ENCODE data around the gene PRH2. TPM values are rescaled to one million over a fixed set of nuclear protein-coding genes. Genes with fewer than 3 reads are reported as not detected.

The PRH2 gene
- total and polyA plus RNA-seq, 2 experiments from 2014 or later = 0.36 to 0.69 TPM

DNA sequence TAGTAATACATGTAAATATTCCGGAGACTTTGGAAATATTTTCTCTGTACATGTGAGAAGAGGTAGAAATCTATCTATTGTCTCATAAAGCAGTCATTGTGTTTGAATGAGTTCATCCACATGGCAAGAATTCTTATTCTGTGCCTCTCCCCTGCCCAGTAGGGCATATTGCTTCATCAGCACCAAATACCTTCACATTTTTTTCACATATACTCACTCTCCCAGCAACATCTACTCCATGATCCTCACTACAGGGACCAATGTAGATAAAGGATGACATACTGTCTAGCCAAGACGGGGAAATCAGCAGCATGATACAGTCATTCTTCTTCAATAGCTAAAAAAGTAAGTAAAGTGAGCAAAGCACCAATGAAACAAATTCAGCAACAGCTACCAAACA is 11.4 kb downstream of the PRH2 start:
- no peaks in the 10 kb centered on the region for H3K27me3 ChIP-seq (ENCODE audit: insufficient read depth)
- no peak overlapping the region for H3K4me2 ChIP-seq
- DNase-seq (ENCODE audit: low spot score) (no peak), ATAC-seq (no peak)
- no peak for TF ChIP-seq CREB1 (CRISPR knock-in tag; IDR thresholded peaks at IDR 0.05; ENCODE audit: low read depth)
- Mint-ChIP-seq H3K27ac (no peak overlapping the region), H3K36me3 (ENCODE audit: low read depth) (peaks cover 24% of the 10 kb centered on the region), H3K4me1 (peaks cover 27% of the 10 kb centered on the region), H3K9me3 (peaks cover 26% of the 10 kb centered on the region), H3K27me3 (ENCODE audit: insufficient read depth, low read depth, poor library complexity) (peaks cover 2% of the 10 kb centered on the region), H3K4me3 (no peak overlapping the region)
- H3F3A ChIP-seq (replicated peaks; ENCODE audit: low read depth) = no peaks in the 10 kb centered on the region
- no peaks in the 10 kb centered on the region for H3K4me1 ChIP-seq (ENCODE audit: insufficient read depth)
- H3K9me2 ChIP-seq (ENCODE audit: insufficient read depth) = no peaks in the 10 kb centered on the region
- no peaks in the 10 kb centered on the region for H4K20me1 ChIP-seq (replicated peaks; ENCODE audit: insufficient read depth)
- H3K36me3 ChIP-seq (ENCODE audit: insufficient read depth) = 0 out of 2 replicates have a peak, but pooled peaks cover 2% of the 10 kb centered on the region
- no peak overlapping the region for H2AFZ ChIP-seq
- no peak overlapping the region for H3K27ac ChIP-seq (ENCODE audit: low read depth)
- H3K79me2 ChIP-seq (replicated peaks; ENCODE audit: insufficient read depth) = no peaks in the 10 kb centered on the region
- no peak overlapping the region for H3K4me3 ChIP-seq

DNA sequence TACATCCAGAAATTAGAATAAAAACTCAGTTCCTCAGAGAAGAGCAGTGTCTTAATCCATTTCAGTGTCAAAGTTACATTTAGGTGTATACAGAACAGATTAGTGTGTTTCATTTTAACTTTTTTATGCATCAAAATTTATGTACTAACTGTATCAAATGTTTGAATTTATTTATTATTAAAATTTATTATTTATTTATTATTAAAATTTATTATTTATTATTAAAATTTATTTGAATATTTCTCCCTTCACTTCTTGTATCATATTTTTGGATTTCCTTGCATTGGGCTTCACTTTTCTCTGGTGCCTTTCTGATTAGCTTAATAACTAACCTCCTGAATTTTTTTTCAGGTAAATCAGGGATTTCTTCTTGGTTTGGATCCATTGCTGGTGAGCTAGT is 12.3 kb downstream of the PRH2 start:
- Histone ChIP-seq H3K4me3 (no peak overlapping the region), H3K4me2 (no peak overlapping the region), H3K79me2 (replicated peaks; ENCODE audit: insufficient read depth) (no peaks in the 10 kb centered on the region), H3K27me3 (ENCODE audit: insufficient read depth) (no peaks in the 10 kb centered on the region), H3K9me2 (ENCODE audit: insufficient read depth) (no peaks in the 10 kb centered on the region), H3K27ac (ENCODE audit: low read depth) (no peak overlapping the region), H4K20me1 (replicated peaks; ENCODE audit: insufficient read depth) (no peaks in the 10 kb centered on the region), H3K36me3 (ENCODE audit: insufficient read depth) (peaks cover 8% of the 10 kb centered on the region; the same call in 1 of the 2 replicates), H2AFZ (no peak overlapping the region), H3F3A (replicated peaks; ENCODE audit: low read depth) (no peaks in the 10 kb centered on the region), H3K4me1 (ENCODE audit: insufficient read depth) (no peaks in the 10 kb centered on the region)
- Mint-ChIP-seq H3K4me3 (no peak overlapping the region), H3K4me1 (peaks cover 20% of the 10 kb centered on the region), H3K9me3 (peaks cover 36% of the 10 kb centered on the region), H3K27me3 (ENCODE audit: insufficient read depth, low read depth, poor library complexity) (peaks cover 3% of the 10 kb centered on the region), H3K27ac (no peak overlapping the region), H3K36me3 (ENCODE audit: low read depth) (peaks cover 34% of the 10 kb centered on the region)
- no peak for ATAC-seq
- no peak for DNase-seq (ENCODE audit: low spot score)
- TF ChIP-seq STAT1 (IDR thresholded peaks at IDR 0.05; ENCODE audit: unreplicated experiment) = no peak
- TF ChIP-seq, protein P1, sequence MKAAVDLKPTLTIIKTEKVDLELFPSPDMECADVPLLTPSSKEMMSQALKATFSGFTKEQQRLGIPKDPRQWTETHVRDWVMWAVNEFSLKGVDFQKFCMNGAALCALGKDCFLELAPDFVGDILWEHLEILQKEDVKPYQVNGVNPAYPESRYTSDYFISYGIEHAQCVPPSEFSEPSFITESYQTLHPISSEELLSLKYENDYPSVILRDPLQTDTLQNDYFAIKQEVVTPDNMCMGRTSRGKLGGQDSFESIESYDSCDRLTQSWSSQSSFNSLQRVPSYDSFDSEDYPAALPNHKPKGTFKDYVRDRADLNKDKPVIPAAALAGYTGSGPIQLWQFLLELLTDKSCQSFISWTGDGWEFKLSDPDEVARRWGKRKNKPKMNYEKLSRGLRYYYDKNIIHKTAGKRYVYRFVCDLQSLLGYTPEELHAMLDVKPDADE (IDR thresholded peaks at IDR 0.05) = no peak
- TF ChIP-seq POLR2AphosphoS5 (IDR thresholded peaks at IDR 0.05; ENCODE audit: low read depth) = no peak
- TF ChIP-seq CREB1 (CRISPR knock-in tag; IDR thresholded peaks at IDR 0.05; ENCODE audit: low read depth) = no peak
- TF ChIP-seq EZH2 (IDR thresholded peaks at IDR 0.05; ENCODE audit: low read depth, unreplicated experiment) = no peak
- TF ChIP-seq, protein P2, sequence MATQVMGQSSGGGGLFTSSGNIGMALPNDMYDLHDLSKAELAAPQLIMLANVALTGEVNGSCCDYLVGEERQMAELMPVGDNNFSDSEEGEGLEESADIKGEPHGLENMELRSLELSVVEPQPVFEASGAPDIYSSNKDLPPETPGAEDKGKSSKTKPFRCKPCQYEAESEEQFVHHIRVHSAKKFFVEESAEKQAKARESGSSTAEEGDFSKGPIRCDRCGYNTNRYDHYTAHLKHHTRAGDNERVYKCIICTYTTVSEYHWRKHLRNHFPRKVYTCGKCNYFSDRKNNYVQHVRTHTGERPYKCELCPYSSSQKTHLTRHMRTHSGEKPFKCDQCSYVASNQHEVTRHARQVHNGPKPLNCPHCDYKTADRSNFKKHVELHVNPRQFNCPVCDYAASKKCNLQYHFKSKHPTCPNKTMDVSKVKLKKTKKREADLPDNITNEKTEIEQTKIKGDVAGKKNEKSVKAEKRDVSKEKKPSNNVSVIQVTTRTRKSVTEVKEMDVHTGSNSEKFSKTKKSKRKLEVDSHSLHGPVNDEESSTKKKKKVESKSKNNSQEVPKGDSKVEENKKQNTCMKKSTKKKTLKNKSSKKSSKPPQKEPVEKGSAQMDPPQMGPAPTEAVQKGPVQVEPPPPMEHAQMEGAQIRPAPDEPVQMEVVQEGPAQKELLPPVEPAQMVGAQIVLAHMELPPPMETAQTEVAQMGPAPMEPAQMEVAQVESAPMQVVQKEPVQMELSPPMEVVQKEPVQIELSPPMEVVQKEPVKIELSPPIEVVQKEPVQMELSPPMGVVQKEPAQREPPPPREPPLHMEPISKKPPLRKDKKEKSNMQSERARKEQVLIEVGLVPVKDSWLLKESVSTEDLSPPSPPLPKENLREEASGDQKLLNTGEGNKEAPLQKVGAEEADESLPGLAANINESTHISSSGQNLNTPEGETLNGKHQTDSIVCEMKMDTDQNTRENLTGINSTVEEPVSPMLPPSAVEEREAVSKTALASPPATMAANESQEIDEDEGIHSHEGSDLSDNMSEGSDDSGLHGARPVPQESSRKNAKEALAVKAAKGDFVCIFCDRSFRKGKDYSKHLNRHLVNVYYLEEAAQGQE (IDR thresholded peaks at IDR 0.05; ENCODE audit: unreplicated experiment) = no peak
- no peak for TF ChIP-seq JUNB (IDR thresholded peaks at IDR 0.05; ENCODE audit: unreplicated experiment)
- no peak for TF ChIP-seq NANOG (IDR thresholded peaks at IDR 0.05; ENCODE audit: borderline replicate concordance)
- TF ChIP-seq ZNF331 (CRISPR knock-in tag; IDR thresholded peaks at IDR 0.05; ENCODE audit: low read depth) = no peak
- TF ChIP-seq ZNF114 (CRISPR knock-in tag; IDR thresholded peaks at IDR 0.05) = no peak
- TF ChIP-seq, protein P3, sequence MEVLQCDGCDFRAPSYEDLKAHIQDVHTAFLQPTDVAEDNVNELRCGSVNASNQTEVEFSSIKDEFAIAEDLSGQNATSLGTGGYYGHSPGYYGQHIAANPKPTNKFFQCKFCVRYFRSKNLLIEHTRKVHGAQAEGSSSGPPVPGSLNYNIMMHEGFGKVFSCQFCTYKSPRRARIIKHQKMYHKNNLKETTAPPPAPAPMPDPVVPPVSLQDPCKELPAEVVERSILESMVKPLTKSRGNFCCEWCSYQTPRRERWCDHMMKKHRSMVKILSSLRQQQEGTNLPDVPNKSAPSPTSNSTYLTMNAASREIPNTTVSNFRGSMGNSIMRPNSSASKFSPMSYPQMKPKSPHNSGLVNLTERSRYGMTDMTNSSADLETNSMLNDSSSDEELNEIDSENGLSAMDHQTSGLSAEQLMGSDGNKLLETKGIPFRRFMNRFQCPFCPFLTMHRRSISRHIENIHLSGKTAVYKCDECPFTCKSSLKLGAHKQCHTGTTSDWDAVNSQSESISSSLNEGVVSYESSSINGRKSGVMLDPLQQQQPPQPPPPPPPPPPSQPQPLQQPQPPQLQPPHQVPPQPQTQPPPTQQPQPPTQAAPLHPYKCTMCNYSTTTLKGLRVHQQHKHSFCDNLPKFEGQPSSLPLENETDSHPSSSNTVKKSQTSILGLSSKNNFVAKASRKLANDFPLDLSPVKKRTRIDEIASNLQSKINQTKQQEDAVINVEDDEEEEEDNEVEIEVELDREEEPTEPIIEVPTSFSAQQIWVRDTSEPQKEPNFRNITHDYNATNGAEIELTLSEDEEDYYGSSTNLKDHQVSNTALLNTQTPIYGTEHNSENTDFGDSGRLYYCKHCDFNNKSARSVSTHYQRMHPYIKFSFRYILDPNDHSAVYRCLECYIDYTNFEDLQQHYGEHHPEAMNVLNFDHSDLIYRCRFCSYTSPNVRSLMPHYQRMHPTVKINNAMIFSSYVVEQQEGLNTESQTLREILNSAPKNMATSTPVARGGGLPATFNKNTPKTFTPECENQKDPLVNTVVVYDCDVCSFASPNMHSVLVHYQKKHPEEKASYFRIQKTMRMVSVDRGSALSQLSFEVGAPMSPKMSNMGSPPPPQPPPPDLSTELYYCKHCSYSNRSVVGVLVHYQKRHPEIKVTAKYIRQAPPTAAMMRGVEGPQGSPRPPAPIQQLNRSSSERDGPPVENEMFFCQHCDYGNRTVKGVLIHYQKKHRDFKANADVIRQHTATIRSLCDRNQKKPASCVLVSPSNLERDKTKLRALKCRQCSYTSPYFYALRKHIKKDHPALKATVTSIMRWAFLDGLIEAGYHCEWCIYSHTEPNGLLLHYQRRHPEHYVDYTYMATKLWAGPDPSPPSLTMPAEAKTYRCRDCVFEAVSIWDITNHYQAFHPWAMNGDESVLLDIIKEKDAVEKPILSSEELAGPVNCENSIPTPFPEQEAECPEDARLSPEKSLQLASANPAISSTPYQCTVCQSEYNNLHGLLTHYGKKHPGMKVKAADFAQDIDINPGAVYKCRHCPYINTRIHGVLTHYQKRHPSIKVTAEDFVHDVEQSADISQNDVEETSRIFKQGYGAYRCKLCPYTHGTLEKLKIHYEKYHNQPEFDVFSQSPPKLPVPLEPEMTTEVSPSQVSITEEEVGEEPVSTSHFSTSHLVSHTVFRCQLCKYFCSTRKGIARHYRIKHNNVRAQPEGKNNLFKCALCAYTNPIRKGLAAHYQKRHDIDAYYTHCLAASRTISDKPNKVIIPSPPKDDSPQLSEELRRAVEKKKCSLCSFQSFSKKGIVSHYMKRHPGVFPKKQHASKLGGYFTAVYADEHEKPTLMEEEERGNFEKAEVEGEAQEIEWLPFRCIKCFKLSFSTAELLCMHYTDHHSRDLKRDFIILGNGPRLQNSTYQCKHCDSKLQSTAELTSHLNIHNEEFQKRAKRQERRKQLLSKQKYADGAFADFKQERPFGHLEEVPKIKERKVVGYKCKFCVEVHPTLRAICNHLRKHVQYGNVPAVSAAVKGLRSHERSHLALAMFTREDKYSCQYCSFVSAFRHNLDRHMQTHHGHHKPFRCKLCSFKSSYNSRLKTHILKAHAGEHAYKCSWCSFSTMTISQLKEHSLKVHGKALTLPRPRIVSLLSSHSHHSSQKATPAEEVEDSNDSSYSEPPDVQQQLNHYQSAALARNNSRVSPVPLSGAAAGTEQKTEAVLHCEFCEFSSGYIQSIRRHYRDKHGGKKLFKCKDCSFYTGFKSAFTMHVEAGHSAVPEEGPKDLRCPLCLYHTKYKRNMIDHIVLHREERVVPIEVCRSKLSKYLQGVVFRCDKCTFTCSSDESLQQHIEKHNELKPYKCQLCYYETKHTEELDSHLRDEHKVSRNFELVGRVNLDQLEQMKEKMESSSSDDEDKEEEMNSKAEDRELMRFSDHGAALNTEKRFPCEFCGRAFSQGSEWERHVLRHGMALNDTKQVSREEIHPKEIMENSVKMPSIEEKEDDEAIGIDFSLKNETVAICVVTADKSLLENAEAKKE (CRISPR knock-in tag; IDR thresholded peaks at IDR 0.05) = no peak

All from GM23338 (cell line).